H1 (cell line): ENCODE data around the gene GLP1R. TPM values are rescaled to one million over a fixed set of nuclear protein-coding genes. Genes with fewer than 3 reads are reported as not detected.
A peak's percentile ranks its signal among the peaks of the same experiment; 100 is the strongest.

Source experiments
- CTCF ChIA-PET: fragments of 300-600 bp; sonication (Branson Sonifier 250); formaldehyde crosslinking; loops from one replicate; lab custom pipeline; 2021; ENCODE audit not compliant: partially characterized antibody; lab: Charles Lee
- POLR2A ChIA-PET: fragments of 300-600 bp; sonication (Branson Sonifier 250); formaldehyde crosslinking; loops from one replicate; lab custom pipeline; 2021; ENCODE audit warnings: inconsistent platforms; ENCODE audit not compliant: partially characterized antibody; lab: Charles Lee
- DNase-seq, 2 experiments: peaks; one replicate each; pipeline versions ENCODE4 v3.0.0 to v3.0.0-alpha.2; 2010 to 2022; ENCODE audit warnings: low spot score in 2 of 2, low read depth in 1 of 2, mixed read lengths in 1 of 2
- FAIRE-seq: peaks from 2 replicates; lab custom pipeline; 2011; peaks lifted over from hg19 to GRCh38; lab: Jason Lieb, UNC
- H2AFZ ChIP-seq: 2 replicates; pipeline ENCODE4 v1.8.1; 2012; ENCODE audit warnings: low read length, inconsistent platforms
- H2AK5ac ChIP-seq: 2 replicates; pipeline ENCODE4 v1.6.1; 2013; ENCODE audit warnings: low read depth, low read length
- H2BK120ac ChIP-seq: replicated peaks from 2 replicates; pipeline ENCODE3; 2013; ENCODE audit warnings: low read depth, low read length, inconsistent platforms
- H2BK12ac ChIP-seq: 2 replicates; pipeline ENCODE4 v1.6.1; 2013; ENCODE audit warnings: low read depth, low read length
- H2BK15ac ChIP-seq: 2 replicates; pipeline ENCODE4 v1.6.1; 2013; ENCODE audit warnings: low read length
- H2BK20ac ChIP-seq: 2 replicates; pipeline ENCODE4 v1.6.1; 2013; ENCODE audit warnings: low read length
- H2BK5ac ChIP-seq: 2 replicates; pipeline ENCODE4 v1.6.1; 2013; ENCODE audit warnings: low read depth, low read length
- H3K14ac ChIP-seq: 2 replicates; pipeline ENCODE4 v1.6.1; 2013; ENCODE audit warnings: inconsistent platforms; ENCODE audit not compliant: insufficient read length
- H3K18ac ChIP-seq: 2 replicates; pipeline ENCODE4 v1.6.1; 2013; ENCODE audit warnings: low read length; ENCODE audit errors: extremely low read depth
- H3K23ac ChIP-seq: 2 replicates; pipeline ENCODE4 v1.6.1; 2013; ENCODE audit warnings: inconsistent platforms; ENCODE audit not compliant: insufficient read length
- H3K23me2 ChIP-seq: 2 replicates; pipeline ENCODE4 v1.6.1; 2013; ENCODE audit warnings: low read depth, low read length
- H3K27ac ChIP-seq: 2 replicates; pipeline ENCODE4 v1.6.1; 2011; ENCODE audit warnings: low read depth, low read length, inconsistent platforms
- H3K27me3 ChIP-seq, 4 experiments: replicated peaks in 1 of 4; 1 replicate in 1 of 4; 2 replicates in 3 of 4; pipeline versions ENCODE4 v1.6.1 to v1.8.1; 2011 to 2013; ENCODE audit warnings: low read length in 3 of 4, mild to moderate bottlenecking in 3 of 4, inconsistent platforms in 2 of 4, mixed read lengths in 2 of 4, moderate library complexity in 1 of 4; ENCODE audit not compliant: control insufficient read depth in 3 of 4, insufficient read depth in 3 of 4; ENCODE audit errors: extremely low read depth in 1 of 4
- H3K36me3 ChIP-seq, 4 experiments: 2 replicates each; pipeline versions ENCODE4 v1.6.1 to v1.8.1; 2011 to 2013; ENCODE audit warnings: mild to moderate bottlenecking in 4 of 4, low read length in 3 of 4, moderate library complexity in 2 of 4, control low read depth in 1 of 4, inconsistent platforms in 1 of 4; ENCODE audit not compliant: insufficient read depth in 4 of 4, control insufficient read depth in 2 of 4
- H3K4ac ChIP-seq: replicated peaks from 2 replicates; pipeline ENCODE3; 2013; ENCODE audit warnings: low read length, low read depth, mixed read lengths, inconsistent platforms; ENCODE audit not compliant: insufficient read length
- H3K4me1 ChIP-seq, 4 experiments: replicated peaks in 1 of 4; 1 replicate in 1 of 4; 2 replicates in 3 of 4; pipeline versions ENCODE4 v1.6.1 to v1.8.1; 2011 to 2013; ENCODE audit warnings: low read length in 3 of 4, inconsistent platforms in 2 of 4, mixed read lengths in 1 of 4; ENCODE audit not compliant: insufficient read depth in 4 of 4, control insufficient read depth in 3 of 4
- H3K4me2 ChIP-seq, 2 experiments: 2 replicates each; pipeline versions ENCODE4 v1.6.1 to v1.8.1; 2011 to 2013; ENCODE audit warnings: low read depth in 2 of 2, low read length in 2 of 2, control low read depth in 1 of 2, inconsistent platforms in 1 of 2, mild to moderate bottlenecking in 1 of 2; ENCODE audit not compliant: insufficient read depth in 1 of 2
- H3K4me3 ChIP-seq, 4 experiments: fragments of 200-600, 300-600 bp in 1 of 4; sonication (generic), shearing (Covaris generic), sonication (Bioruptor Twin) in 1 of 4; 2 replicates each; pipeline versions ENCODE4 v1.5.1 to v1.8.1; 2011 to 2016; ENCODE audit warnings: low read length in 4 of 4, low read depth in 3 of 4, control low read depth in 2 of 4, inconsistent platforms in 2 of 4, mild to moderate bottlenecking in 2 of 4, mixed read lengths in 1 of 4, moderate library complexity in 1 of 4; ENCODE audit not compliant: insufficient read depth in 2 of 4; ENCODE audit errors: extremely low read depth in 1 of 4
- H3K56ac ChIP-seq: replicated peaks from 2 replicates; pipeline ENCODE3; 2013; ENCODE audit warnings: low read depth, mild to moderate bottlenecking, mixed read lengths, low read length, inconsistent platforms; ENCODE audit not compliant: insufficient read length
- H3K79me1 ChIP-seq: 2 replicates; pipeline ENCODE4 v1.6.1; 2013; ENCODE audit warnings: low read depth, low read length, control low read depth
- H3K79me2 ChIP-seq, 2 experiments: 2 replicates each; pipeline versions ENCODE4 v1.6.1 to v1.8.1; 2012 to 2013; ENCODE audit warnings: low read length in 2 of 2, mild to moderate bottlenecking in 2 of 2, inconsistent platforms in 1 of 2; ENCODE audit not compliant: insufficient read depth in 2 of 2, control insufficient read depth in 1 of 2
- H3K9ac ChIP-seq, 4 experiments: replicated peaks in 1 of 4; 1 replicate in 1 of 4; 2 replicates in 3 of 4; pipeline versions ENCODE4 v1.6.1 to v1.8.1; 2011 to 2013; ENCODE audit warnings: low read depth in 3 of 4, low read length in 3 of 4, control low read depth in 2 of 4, mild to moderate bottlenecking in 2 of 4, moderate library complexity in 2 of 4, inconsistent platforms in 1 of 4; ENCODE audit errors: extremely low read depth in 1 of 4
- H3K9me3 ChIP-seq, 2 experiments: 2 replicates each; pipeline versions ENCODE4 v1.6.1 to v1.8.1; 2012 to 2013; ENCODE audit warnings: mild to moderate bottlenecking in 2 of 2, moderate library complexity in 2 of 2, control low read depth in 1 of 2, inconsistent platforms in 1 of 2, low read depth in 1 of 2, low read length in 1 of 2, mixed read lengths in 1 of 2; ENCODE audit not compliant: insufficient read depth in 2 of 2
- H4K20me1 ChIP-seq, 2 experiments: replicated peaks in 1 of 2; 2 replicates each; pipeline versions ENCODE3 to v1.8.1; 2011 to 2013; ENCODE audit warnings: inconsistent platforms in 2 of 2, low read length in 2 of 2, mild to moderate bottlenecking in 1 of 2; ENCODE audit not compliant: insufficient read depth in 2 of 2, control insufficient read depth in 1 of 2
- H4K5ac ChIP-seq: 2 replicates; pipeline ENCODE4 v1.6.1; 2013; ENCODE audit warnings: low read length, low read depth, mixed read lengths, inconsistent platforms; ENCODE audit not compliant: insufficient read length
- H4K8ac ChIP-seq: 2 replicates; pipeline ENCODE4 v1.8.0; 2013; ENCODE audit warnings: mild to moderate bottlenecking, moderate library complexity, low read length, inconsistent platforms; ENCODE audit not compliant: insufficient read depth; ENCODE audit errors: extremely low read depth
- H4K91ac ChIP-seq: replicated peaks from 2 replicates; pipeline ENCODE3; 2013; ENCODE audit warnings: low read length, mixed read lengths, inconsistent platforms; ENCODE audit not compliant: insufficient read length
- BACH1 ChIP-seq: IDR thresholded peaks from 2 replicates; pipeline ENCODE4 v1.6.1; 2012; ENCODE audit warnings: low read length, improper control_type of control experiment
- POLR2A ChIP-seq, 2 experiments: IDR thresholded peaks; 1 replicate in 1 of 2; 2 replicates in 1 of 2; pipeline ENCODE4 v1.6.1; 2011; ENCODE audit warnings: low read depth in 2 of 2, low read length in 2 of 2, mild to moderate bottlenecking in 2 of 2; ENCODE audit errors: control extremely low read depth in 1 of 2
- WGBS, 2 experiments: shearing (Covaris generic) in 1 of 2; methylation state at CpG; one replicate each; pipeline versions ENCODE4 v1.1.6 to v1.1.7; 2013 to 2015; ENCODE audit warnings: low lambda C conversion rate in 2 of 2, mixed read lengths in 2 of 2, inconsistent platforms in 1 of 2, low coverage in 1 of 2, missing lambda C conversion rate in 1 of 2; ENCODE audit not compliant: insufficient replicate concordance in 2 of 2, insufficient coverage in 1 of 2, insufficient read length in 1 of 2; ENCODE audit errors: extremely low coverage in 1 of 2, missing lambda C conversion rate in 1 of 2; 5-methylcytosine and 5-hydroxymethylcytosine counted together
- polyA plus RNA-seq, 7 experiments: library from polyadenylated mRNA; depleted of rRNA in 3 of 7; stranded (reverse) in 5 of 7; unstranded in 2 of 7; fragments of >200 nt in 5 of 7; fragments of 200-250 nt in 2 of 7; gene quantifications; 1 replicate in 5 of 7; 2 replicates in 1 of 7; 4 replicates in 1 of 7; pipeline versions ENCODE4 v1.2.1 to v1.2.3, GENCODE V29; 2011 to 2013; ENCODE audit warnings: missing spikeins in 2 of 7, mixed read lengths in 2 of 7
- total RNA-seq: library from RNA; stranded (reverse); fragmentation: NEBNext Ultra II Directional; extraction: Animal tissue kit (Norgen Biotek cat#: 25700); gene quantifications from 2 replicates; pipeline ENCODE4 v1.2.1, GENCODE V29; 2021

Gene GLP1R
- total and polyA plus RNA-seq, 2 of the 8 experiments (the other 6 are each of a cell fraction or from before 2014, with no cell fraction given), result 2.6 to 2.7 TPM

DNA sequence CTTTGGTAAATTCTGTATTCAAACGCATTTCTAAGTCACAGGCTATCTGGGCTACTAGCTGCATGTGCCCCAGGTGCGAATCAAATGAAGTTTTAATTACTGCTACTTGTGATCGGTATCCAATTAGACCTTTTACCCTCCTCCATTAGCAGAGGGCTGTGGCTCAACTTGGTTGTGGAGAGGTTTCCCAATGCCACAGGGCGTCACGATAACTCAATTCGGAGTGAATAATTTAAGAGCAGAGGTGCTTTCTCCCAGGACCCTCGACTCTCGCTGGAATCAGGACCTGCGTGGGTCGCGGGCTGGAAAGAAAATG, 65.8 kb downstream of the GLP1R start:
- no peaks in the 10 kb centered on the region for H3K9me3 ChIP-seq
- WGBS, 2 experiments, result 4% methylated on average over 11 of the region's 11 CpGs; no CpG with 5 or more reads in 1 of the 2 experiments
- H2BK5ac ChIP-seq, result peak overlapping the region; percentile 94; the same call in 1 of the 2 replicates
- H2BK12ac ChIP-seq, result no peak overlapping the region; the same call in 1 of the 2 replicates
- peak overlapping the region; percentile 72 to 99 for H3K4me2 ChIP-seq
- no peaks in the 10 kb centered on the region for H3K79me2 ChIP-seq
- DNase-seq (no peak), FAIRE-seq (no peak)
- H3K79me1 ChIP-seq, result no peaks in the 10 kb centered on the region; the same call in 1 of the 2 replicates
- H4K8ac ChIP-seq, result peak overlapping the region; percentile 85; the same call in 1 of the 2 replicates
- ChIA-PET POLR2A (interaction anchor here (0.7 to 1.7 kb wide), 5 partner anchors 8 to 118 kb away, joined by 3 to 8 read pairs (median 3); no protein-coding TSS in a partner anchor), CTCF (interaction anchor here (0.6 to 1.9 kb wide), 9 partner anchors 12 to 242 kb away, joined by 3 to 7 read pairs (median 4); no protein-coding TSS in a partner anchor)
- H3K18ac ChIP-seq, result no peak overlapping the region; the same call in 1 of the 2 replicates
- no peaks in the 10 kb centered on the region; a peak in 1 of 8 replicates for H3K36me3 ChIP-seq
- peak overlapping the region in 3 of 4 experiments; percentile 45 to 86 (median 84); a peak in 4 of 7 replicates for H3K9ac ChIP-seq
- H3K14ac ChIP-seq, result no peak overlapping the region
- H2BK20ac ChIP-seq, result no peak overlapping the region
- H3K23me2 ChIP-seq, result peaks cover 4% of the 10 kb centered on the region; the same call in 1 of the 2 replicates
- H2BK120ac ChIP-seq, result no peak overlapping the region
- no peak overlapping the region for H4K91ac ChIP-seq
- no peak overlapping the region for H3K56ac ChIP-seq
- no peak overlapping the region for H4K5ac ChIP-seq
- peaks cover 0 to 6% (median 5%) of the 10 kb centered on the region in 4 experiments; a peak in 5 of 7 replicates for H3K4me1 ChIP-seq
- no peak overlapping the region for H3K23ac ChIP-seq
- H2AFZ ChIP-seq, result peak overlapping the region; percentile 86
- TF ChIP-seq POLR2A (IDR thresholded peaks at IDR 0.05; ENCODE audit: control extremely low read depth in 1 of 2, low read depth in 2 of 2, low read length in 2 of 2), result no peak
- 0 out of 2 replicates have a peak, but pooled peaks have one; percentile 18 for TF ChIP-seq BACH1
- H2AK5ac ChIP-seq, result no peak overlapping the region
- H4K20me1 ChIP-seq, result peaks cover 0 to 2% of the 10 kb centered on the region in 2 experiments
- 0 out of 2 replicates have a peak overlapping the region, but pooled peaks have one; percentile 40 for H2BK15ac ChIP-seq
- H3K27ac ChIP-seq, result no peak overlapping the region
- H3K4me3 ChIP-seq, result peak overlapping the region; percentile 48 to 85 (median 78)
- no peak overlapping the region for H3K4ac ChIP-seq
- 0 out of 7 replicates have a peak, but pooled peaks cover 0 to 2% (median 1%) of the 10 kb centered on the region in 4 experiments for H3K27me3 ChIP-seq
